ENCODE results near the gene NFKBIB. TPM values are rescaled to one million over a fixed set of nuclear protein-coding genes. Genes with fewer than 3 reads are reported as not detected.

Gene NFKBIB, protein sequence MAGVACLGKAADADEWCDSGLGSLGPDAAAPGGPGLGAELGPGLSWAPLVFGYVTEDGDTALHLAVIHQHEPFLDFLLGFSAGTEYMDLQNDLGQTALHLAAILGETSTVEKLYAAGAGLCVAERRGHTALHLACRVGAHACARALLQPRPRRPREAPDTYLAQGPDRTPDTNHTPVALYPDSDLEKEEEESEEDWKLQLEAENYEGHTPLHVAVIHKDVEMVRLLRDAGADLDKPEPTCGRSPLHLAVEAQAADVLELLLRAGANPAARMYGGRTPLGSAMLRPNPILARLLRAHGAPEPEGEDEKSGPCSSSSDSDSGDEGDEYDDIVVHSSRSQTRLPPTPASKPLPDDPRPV
- total RNA-seq, result 10 to 100 TPM; 14.8 to 22.0 TPM

DNA sequence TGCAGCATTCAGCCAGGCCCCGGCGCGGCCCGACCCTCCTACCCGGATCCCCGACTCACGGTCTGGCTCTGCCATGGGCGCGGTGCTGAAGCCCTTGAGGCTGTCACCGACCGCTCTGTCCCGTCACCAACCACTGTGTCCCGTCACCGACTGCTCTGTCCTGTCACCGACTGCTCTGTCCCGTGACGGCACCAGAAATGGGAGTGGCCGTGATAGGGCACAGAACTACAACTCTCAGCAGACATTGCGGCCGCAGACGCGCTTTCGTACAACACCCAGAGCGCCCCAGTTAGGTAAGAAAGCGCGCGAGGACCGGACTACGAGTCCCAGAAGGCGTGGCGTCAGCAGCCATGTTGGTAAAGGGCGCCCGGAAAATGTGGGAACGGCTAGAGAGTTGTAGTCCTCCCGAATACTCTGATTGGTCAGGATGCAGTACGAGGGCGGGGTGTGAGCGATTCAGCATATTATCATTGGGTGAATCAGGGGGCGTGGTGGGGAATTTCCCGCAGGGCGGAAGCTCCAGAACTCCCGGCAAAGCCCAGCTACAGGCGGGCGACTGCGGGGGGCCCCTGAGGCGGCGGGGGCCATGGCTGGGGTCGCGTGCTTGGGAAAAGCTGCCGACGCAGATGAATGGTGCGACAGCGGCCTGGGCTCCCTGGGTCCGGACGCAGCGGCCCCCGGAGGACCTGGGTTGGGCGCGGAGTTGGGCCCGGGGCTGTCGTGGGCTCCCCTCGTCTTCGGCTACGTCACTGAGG lies at the start of gene NFKBIB, which contains the start of gene SIRT2:
NFKBIB (plus strand) TSS at position 523 of the 755 bp plus-strand sequence; CDS start at position 587, 64 bp downstream.
SIRT2 (minus strand) TSS at position 172 of the 755 bp plus-strand sequence; CDS start at position 75, 97 bp downstream.

DNA sequence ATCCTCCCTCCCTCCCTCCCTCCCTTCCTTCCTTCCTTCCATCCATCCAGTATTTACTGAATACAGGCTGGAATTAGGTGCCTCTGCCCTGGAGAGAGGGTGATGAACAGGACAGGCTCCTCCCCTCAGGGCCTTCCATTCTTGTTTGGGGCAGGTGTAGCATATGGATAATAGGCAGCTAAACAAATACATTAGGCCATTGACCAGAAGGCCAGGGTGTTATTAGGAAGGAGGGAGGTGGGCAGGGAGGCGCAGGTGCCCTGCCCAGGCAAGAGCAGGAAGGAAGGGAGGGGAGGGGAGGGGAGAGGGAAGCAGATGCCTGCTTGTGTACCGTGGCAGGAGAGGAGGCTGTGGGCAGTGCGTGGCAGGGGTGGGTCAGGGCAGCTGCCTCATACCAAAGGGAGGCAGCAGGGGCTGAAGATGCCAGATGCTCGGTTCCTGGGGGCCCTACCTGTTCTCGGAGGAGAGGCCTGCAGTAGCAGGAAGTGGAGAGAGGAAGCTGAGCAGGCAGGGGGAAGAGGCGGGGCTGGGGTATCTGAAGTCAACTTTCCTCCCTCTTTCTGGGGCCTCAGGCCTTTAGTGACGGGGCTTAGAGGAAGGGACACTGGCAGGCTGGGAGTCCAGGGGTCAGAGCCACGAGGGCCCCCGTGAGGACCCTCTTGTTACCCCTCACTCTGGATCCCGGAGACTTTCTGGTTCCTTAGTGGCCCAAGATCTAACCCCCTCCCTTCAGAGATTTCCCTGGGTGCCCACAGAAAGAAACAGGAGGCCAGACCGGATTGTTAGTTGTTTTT lies 21.8 kb upstream of the NFKBIB start, which contains the start of gene RINL:
RINL (minus strand) TSS at position 495 of the 794 bp plus-strand sequence. CDS start 1,533 bp downstream, outside the sequence.

DNA sequence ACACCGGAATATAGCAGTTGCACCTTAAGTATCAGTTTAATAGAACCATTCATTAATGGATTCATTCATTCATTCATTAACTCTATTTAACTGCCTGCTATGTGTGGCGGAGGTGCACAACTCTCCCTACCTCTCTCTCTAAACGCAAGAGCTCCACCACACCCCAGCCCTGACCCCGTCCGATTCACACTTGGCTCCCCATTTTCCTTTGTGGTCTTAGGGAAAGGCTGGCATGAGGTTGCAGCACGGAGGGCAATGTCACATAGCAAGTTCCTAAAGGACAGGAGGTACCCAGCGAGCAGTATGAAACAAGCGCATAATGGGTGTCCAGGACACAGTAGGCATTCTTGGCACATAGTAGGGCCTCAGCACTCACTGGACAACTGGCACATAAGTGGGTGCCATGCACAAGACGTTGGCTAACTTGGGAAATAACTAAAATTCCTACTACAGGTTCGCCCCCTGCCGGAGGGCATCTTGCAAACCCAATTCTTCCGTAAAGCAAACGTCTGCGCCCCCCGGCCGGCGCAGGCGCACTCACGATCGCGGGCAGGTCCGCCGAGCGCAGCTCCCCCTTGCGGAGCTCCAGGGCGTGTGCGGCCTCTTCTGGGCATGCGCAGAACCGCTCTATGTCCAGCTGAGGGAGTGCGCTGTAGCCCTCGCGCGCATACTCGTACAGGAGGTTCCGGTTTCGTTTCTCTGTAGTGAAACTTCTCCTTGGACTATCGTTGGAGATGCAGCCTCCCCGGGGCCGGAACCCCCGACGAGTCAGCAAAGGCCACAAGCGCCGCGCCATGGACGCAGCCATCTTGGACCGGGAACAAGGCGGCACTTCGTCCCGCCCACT lies 30.4 kb downstream of the NFKBIB start, which contains the start of gene SARS2:
SARS2 (minus strand) TSS at position 835 of the 847 bp plus-strand sequence; CDS start at position 808, 27 bp downstream.

DNA sequence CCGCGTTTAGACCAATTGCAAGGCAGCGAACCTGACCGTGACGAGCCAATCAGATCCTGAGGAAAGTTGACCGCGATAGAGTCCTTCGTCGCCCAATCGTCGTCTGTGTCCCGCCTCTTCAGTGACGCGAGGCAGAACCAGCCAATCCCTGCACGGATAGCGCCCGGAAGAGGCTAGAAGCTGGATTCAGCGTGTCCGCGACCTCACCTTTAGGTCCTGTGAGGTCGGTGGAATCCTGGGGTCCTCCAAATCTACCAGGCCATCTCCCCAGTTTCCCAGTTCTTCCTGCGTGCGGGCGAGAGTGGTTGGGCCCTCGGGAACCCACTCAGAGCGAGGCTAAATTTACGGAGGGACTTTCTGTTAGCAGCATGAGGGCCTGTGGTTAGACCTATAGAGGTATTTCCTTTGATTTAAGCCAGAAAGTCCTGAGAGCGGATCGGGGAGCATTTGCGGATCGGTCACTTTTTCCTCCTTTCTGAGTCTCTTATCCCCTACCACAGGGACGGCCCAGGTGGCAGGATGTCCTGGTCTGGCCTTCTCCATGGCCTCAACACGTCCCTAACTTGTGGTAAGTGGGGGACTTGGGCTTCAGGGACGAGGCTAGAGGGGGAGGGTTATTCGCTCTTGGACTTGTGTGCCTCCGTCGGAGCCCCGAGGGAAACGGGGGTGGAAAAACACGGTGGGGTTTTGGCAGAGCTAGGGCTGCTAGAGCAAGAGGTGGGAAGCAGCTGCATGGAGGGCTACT lies 31.2 kb downstream of the NFKBIB start, which contains the start of gene MRPS12:
MRPS12 (plus strand) TSS at position 169 of the 745 bp plus-strand sequence; CDS start at position 520, 351 bp downstream.

Other genes with a start within 250 kb of the NFKBIB start
- gene CAPN12, start 155.5 kb upstream of the NFKBIB start, total RNA-seq, result not detected
- gene LGALS7, start 126.5 kb upstream of the NFKBIB start, total RNA-seq, result not detected
- not detected for gene LGALS7B, start 110.8 kb upstream of the NFKBIB start, total RNA-seq
- not detected for gene LGALS4, start 87.0 kb upstream of the NFKBIB start, total RNA-seq
- gene ECH1, start 68.2 kb upstream of the NFKBIB start, total RNA-seq, result 10 to 100 TPM; 36.6 to 61.3 TPM
- gene HNRNPL, start 50.0 kb upstream of the NFKBIB start, total RNA-seq, result 100 to 1,000 TPM; 191 to 265 TPM
- gene RINL, start 21.7 kb upstream of the NFKBIB start, total RNA-seq, result 1 to 10 TPM; 3.4 to 6.0 TPM
- 10 to 100 TPM; 65.6 to 98.4 TPM for gene SIRT2, start 351 bp upstream of the NFKBIB start, total RNA-seq
- not detected for gene CCER2, start 12.2 kb downstream of the NFKBIB start, total RNA-seq
- gene SARS2, start 30.8 kb downstream of the NFKBIB start, total RNA-seq, result 10 to 100 TPM; 29.3 to 34.0 TPM
- gene MRPS12, start 31.0 kb downstream of the NFKBIB start, total RNA-seq, result 10 to 100 TPM; 33.0 to 76.3 TPM
- gene FBXO17, start 75.8 kb downstream of the NFKBIB start, total RNA-seq, result 10 to 100 TPM; 26.0 to 26.8 TPM
- gene FBXO27, start 132.6 kb downstream of the NFKBIB start, total RNA-seq, result 1 to 10 TPM; 3.8 to 4.0 TPM
- 10 to 100 TPM in 1 of 2 donors, 1 to 10 TPM in 1; 2.1 to 14.3 TPM for gene ACP7, start 184.4 kb downstream of the NFKBIB start, total RNA-seq
- 10 to 100 TPM; 13.1 to 21.3 TPM for gene PAK4, start 225.8 kb downstream of the NFKBIB start, total RNA-seq

Measured in melanocyte of skin (primary cell).